ENCODE results near the gene ATXN3L. TPM values are rescaled to one million over a fixed set of nuclear protein-coding genes. Genes with fewer than 3 reads are reported as not detected.

Gene ATXN3L
- not detected in 2 replicates for total RNA-seq

DNA sequence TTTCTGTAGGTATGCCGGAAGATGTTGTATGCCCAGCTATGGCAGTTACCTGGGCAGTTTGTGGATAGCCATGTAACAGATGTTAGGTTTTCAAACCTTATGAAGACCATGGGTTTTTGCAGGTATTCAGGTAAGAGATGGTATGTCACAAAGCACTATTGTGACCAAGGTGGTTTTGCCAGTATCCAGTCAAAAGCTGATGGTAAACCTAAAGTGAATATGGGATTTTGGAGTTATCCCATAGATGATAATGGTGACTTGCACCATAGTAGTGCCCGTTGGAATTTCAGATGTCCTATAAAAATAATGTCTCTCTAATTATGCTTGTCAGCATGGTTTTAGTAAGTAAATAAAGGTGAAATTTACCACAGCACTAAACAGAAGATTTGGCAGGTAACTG lies at the start of gene ATXN3L:
TSS of gene ATXN3L (minus strand) at position 101 of the 400 bp plus-strand sequence. CDS start 119 bp downstream, outside the sequence.

Other genes starting within 250 kb of the ATXN3L start
- gene EGFL6, start 249.5 kb upstream of the ATXN3L start, total RNA-seq = under 0.01 TPM in 1 of 2 replicates, not detected in the other

All from placental epithelial cell (primary cell).